Astrocyte of the spinal cord (primary cell): ENCODE measurements around the gene TIAL1.
A peak's percentile ranks its signal among the peaks of the same experiment; 100 is the strongest.
"Not testable (repeated sequence)": the region's sequence is repeated elsewhere in the genome, so short reads cannot be mapped to it uniquely, and the experiment has no call there.

ENCODE experiments used
- DNase-seq: peaks from one replicate; pipeline ENCODE4 v3.0.0; 2011; ENCODE audit warnings: low read depth, low spot score
- H3K4me3 ChIP-seq: 2 replicates; pipeline ENCODE4 v1.5.1; 2011; ENCODE audit warnings: low read depth, mild to moderate bottlenecking, low read length, moderate library complexity
- CTCF ChIP-seq: IDR thresholded peaks from 2 replicates; pipeline ENCODE4 v1.5.1; 2012; ENCODE audit warnings: low read depth, mild to moderate bottlenecking, low read length, inconsistent platforms
- in situ Hi-C: cut with HindIII; loops from 2 replicates; pipeline ENCODE4 v1.10.0; 2017; ENCODE audit warnings: low sequenced_read_pairs

TIAL1 gene

GRCh38 chr10:119630300-119630699, 33.5 kb upstream of the TIAL1 start:
- TF ChIP-seq CTCF = no peak
- no peak overlapping the region for H3K4me3 ChIP-seq
- no peak for DNase-seq
- in situ Hi-C loops = no loop called here

- no peak for DNase-seq
- no peak overlapping the region for H3K4me3 ChIP-seq
- TF ChIP-seq CTCF = no peak
- in situ Hi-C loops = no loop called here
Measured at GRCh38 chr10:119625570-119626280, 29.0 kb upstream of the TIAL1 start.

- in situ Hi-C loops = no loop called here
- no peak for DNase-seq
- no peak overlapping the region for H3K4me3 ChIP-seq
- TF ChIP-seq CTCF = no peak
Measured at GRCh38 chr10:119621078-119621384, 24.3 kb upstream of the TIAL1 start.

- in situ Hi-C loops = no loop called here
- no peak for TF ChIP-seq CTCF
- no peak overlapping the region for H3K4me3 ChIP-seq
- peak; percentile 35 for DNase-seq
Measured at GRCh38 chr10:119620241-119621077, 23.7 kb upstream of the TIAL1 start.

GRCh38 chr10:119619811-119620210, 23.0 kb upstream of the TIAL1 start:
- in situ Hi-C loops, H3K4me3 ChIP-seq: not testable (repeated sequence)

GRCh38 chr10:119619215-119619614, 22.5 kb upstream of the TIAL1 start:
- no peak for TF ChIP-seq CTCF
- no peak for DNase-seq
- in situ Hi-C loops = no loop called here
- no peak overlapping the region for H3K4me3 ChIP-seq

More at GRCh38 chr10:119619811-119620210, 23.0 kb upstream of the TIAL1 start:
- not testable (repeated sequence) for DNase-seq

- no peak overlapping the region for H3K4me3 ChIP-seq
- in situ Hi-C loops = no loop called here
- DNase-seq = no peak
- peak; percentile 20 for TF ChIP-seq CTCF
Measured at GRCh38 chr10:119616882-119617570, 20.3 kb upstream of the TIAL1 start.
